Dedifferentiated amniotic fluid mesenchymal stem cell (primary cell): Measurements from ENCODE around the gene MEIOB.
A peak's percentile ranks its signal among the peaks of the same experiment; 100 is the strongest.
"Not testable (repeated sequence)": the region's sequence is repeated elsewhere in the genome, so short reads cannot be mapped to it uniquely, and the experiment has no call there.

Experiments
- DNase-seq: peaks from one replicate; pipeline ENCODE4 v3.0.0-alpha.2; 2016; ENCODE audit errors: extremely low spot score

MEIOB gene

GRCh38 chr16:1876468-1876867 is 4.5 kb upstream of the MEIOB start:
- no peak for DNase-seq

- DNase-seq = not testable (repeated sequence)
Measured at GRCh38 chr16:1876066-1876465, 4.1 kb upstream of the MEIOB start.

DNA sequence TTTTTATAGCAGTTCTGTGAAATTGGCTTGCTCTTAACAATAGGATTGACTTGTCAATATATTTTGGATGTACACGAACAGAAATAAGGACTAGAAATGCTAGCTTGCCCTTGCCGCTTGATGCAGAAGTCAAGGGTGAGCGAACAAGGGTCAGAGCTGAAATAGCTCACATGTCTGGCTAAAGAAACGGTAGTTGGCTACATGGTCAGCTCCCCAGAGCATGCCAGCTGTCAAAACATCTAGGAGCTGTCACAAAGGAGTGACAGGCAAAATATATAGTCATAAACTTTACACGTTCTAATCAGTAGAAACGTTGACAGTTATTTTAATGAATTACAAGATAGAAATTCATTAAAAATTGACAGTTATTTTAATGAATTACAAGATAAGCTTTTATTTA is 2.9 kb upstream of the MEIOB start:
- DNase-seq = no peak

- DNase-seq = no peak
Measured at GRCh38 chr16:1870365-1871082, 1.4 kb downstream of the MEIOB start.

- DNase-seq = no peak
Measured at GRCh38 chr16:1865902-1866690, 5.9 kb downstream of the MEIOB start.

- DNase-seq = peak; percentile 27
Measured at GRCh38 chr16:1863681-1864460, 8.1 kb downstream of the MEIOB start.

DNA sequence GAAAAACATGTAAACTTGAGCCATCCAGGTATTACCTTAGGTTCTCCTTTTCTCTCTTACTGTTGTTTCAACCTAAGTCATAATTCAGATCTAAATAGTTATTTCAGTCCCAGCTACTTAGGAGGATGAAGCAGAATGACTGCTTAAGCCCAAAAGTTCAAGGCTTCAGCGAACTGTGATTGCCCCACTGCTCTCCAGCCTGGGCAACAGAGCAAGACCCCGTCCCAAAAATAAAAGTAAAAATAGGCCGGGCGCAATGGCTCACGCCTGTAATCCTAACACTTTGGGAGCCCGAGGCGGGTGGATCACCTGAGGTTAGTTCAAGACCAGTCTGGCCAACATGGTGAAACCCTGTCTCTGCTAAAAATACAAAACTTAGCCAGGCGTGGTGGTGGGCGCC is 9.6 kb downstream of the MEIOB start:
- no peak for DNase-seq

DNA sequence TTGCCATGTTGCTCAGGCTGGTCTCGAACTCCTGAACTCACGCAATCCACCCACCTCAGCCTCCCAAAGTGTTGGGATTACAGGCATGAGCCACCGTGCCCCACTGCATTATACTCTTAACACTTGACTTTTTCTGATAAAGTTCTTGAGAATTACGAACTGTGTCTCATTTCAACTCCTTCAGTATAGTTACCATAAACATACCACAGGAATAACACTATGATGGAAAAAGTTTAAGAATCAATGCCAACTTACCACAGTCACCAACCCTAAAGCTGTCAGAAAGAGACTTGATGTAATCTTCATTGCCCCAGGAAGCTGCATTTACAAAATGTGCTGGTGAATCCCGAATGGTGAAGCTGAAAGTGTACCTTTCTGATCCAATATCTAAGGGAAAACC is 10.2 kb downstream of the MEIOB start:
- DNase-seq = no peak

- DNase-seq = no peak
Measured at GRCh38 chr16:1859650-1860049, 12.3 kb downstream of the MEIOB start.

- DNase-seq = no peak
Measured at GRCh38 chr16:1858189-1858865, 13.6 kb downstream of the MEIOB start.

GRCh38 chr16:1857433-1858097 is 14.4 kb downstream of the MEIOB start:
- no peak for DNase-seq

DNA sequence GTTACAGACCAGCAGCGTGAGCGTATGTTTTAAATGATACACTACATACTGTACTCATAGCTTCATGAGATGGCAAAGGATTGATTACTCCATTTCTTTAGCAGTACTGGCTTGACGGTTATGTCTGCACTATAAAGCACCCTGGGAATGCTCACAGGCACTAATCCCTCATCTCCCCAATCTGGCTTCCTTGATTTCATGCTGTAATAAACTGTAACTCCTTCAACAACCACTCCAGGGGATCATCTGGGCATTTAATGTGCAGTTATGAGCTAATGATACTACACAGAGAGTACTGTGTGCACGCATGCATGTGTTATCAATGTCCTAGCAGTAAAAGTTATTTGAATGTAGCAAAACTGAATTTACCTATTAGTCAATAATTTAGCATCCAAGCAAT is 20.2 kb downstream of the MEIOB start:
- no peak for DNase-seq

GRCh38 chr16:1850981-1851380 is 21.0 kb downstream of the MEIOB start:
- DNase-seq = no peak

- no peak for DNase-seq
Measured at GRCh38 chr16:1846416-1846815, 25.5 kb downstream of the MEIOB start.

GRCh38 chr16:1845985-1846384 is 26.0 kb downstream of the MEIOB start:
- DNase-seq = no peak

DNA sequence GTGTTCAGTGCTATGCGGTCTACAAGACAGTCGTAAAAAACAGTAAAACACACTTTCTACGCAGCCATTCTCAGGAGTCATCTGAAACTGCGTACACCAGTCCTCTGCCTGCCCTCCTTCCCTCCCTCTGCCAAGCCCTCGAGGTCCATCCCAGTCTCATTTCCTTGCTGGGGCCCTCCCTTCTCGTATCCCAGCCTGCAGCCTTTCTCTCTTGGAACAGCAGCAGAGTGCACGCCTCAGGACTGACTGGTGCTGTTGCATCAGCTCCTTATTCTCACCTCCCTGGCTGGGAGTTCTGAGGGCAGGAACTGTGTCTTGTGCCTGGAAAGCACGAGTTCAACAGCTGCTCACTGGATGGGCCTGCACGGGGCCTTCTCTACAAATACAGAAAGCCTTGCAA is 32.4 kb downstream of the MEIOB start:
- DNase-seq = peak; percentile 76

DNA sequence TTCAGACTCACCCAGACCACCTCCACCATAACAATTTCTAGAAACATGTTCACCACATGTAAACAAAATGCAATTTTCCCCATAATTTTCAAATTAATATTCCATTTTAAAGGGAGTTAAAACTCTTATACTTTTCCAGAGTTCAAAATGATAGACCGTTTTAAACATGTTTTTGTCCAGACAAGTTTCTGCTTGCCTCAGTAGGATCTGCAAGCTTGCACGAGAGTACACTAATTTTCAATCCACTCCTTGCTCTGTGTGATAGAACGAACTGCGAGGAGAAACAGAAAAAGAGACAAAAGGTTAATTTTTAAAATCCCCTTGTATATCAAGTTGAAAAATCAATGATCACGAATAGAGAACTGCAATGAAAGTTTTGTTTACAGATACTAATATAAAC is 37.9 kb downstream of the MEIOB start:
- no peak for DNase-seq

DNA sequence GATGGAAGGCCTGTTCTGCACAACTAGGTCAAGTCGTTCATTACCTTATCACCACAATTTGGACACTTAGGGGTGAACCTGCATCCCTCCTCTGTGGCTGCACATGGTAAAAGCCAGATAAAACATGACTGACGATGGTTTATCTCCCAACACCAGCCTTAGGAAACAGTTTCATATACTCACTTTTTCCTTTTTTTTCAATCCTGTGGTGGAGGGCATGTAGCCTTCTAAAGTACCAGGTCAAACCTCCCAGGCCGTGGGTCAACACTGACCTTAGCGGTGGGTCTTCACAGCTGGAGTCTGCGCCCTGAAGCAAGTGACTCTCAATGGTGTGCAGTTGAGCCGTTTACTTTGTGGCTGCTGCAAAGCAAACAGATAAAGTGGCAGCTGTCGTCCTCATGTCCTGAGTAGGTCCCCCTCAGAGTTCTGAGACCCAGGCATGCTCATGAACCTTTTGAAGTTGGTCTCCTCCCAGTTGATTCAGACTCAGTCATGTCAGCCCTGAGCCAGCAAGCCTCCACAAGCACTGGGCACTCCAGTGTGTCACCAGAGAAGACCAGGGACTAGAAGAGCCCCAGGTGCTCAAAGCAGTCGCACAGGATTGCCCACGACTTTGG is 39.0 kb downstream of the MEIOB start:
- no peak for DNase-seq

DNA sequence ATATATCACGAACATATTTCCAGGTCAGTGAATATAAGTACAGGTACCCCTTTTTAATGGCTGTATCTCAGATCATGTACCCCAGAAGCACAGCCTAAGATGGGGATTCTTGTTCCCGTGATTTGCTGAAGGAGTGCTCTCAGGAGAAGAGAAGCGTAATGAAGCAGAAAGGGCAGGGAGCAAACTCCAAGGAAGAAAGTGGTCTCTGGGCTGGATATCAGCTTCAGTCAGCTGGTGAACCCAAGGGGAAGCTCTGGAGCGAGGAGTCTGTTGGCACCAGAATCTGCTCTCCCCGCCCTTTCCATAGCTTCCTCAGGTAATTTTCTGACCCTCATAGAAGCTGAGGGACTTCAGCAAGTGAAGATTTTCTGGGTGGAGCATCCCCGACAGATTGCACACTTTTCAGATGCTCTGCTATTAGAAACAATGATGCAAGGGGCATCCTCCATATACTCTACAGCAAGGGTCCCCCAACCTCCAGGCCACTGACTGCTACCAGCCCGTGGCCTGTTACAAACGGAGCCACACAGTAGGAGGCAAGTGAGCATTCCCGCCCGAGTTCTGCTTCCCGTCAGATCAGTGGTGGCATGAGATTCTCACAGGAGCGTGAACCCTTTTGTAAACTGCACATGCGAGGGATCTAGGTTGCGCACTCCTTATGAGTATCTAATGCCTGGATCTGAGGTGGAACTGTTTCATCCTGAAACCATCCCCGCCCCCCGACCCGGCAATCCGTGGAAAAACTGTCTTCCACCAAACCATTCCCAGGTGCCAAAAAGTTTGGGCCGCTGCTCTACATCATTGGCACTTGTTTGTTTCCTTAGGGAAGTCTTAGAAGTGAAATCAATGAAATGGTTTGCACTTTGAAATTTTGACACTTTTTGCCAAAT is 40.5 kb downstream of the MEIOB start:
- DNase-seq = no peak

- DNase-seq = no peak
Measured at GRCh38 chr16:1830213-1830612, 41.8 kb downstream of the MEIOB start.
